B cell (primary cell): ENCODE measurements around the gene ARID3C. TPM values are rescaled to one million over a fixed set of nuclear protein-coding genes. Genes with fewer than 3 reads are reported as not detected.

ENCODE experiments used
- ATAC-seq: fragments of 200-7000 bp; cut with Tn5 transposase; one replicate; pipeline ENCODE4 v1.10.0; 2021; ENCODE audit warnings: low read depth, mild to moderate bottlenecking, moderate number of reproducible peaks, moderate library complexity
- CTCF ChIA-PET: fragments of 350-600 bp; sonication (Branson Sonifier 250); formaldehyde crosslinking; loops from one replicate; lab custom pipeline; 2021; ENCODE audit warnings: antibody characterized with exemption, inconsistent platforms; lab: Charles Lee
- POLR2A ChIA-PET: fragments of 350-600 bp; sonication (Branson Sonifier 250); formaldehyde crosslinking; loops from one replicate; lab custom pipeline; 2021; ENCODE audit warnings: antibody characterized with exemption; lab: Charles Lee
- DNase-seq: peaks from one replicate; pipeline ENCODE4 v3.0.0; 2013
- H2AFZ ChIP-seq: 2 replicates; pipeline ENCODE4 v1.6.1; 2012; ENCODE audit warnings: mild to moderate bottlenecking, low read depth, low read length; ENCODE audit not compliant: insufficient read depth, poor library complexity, severe bottlenecking
- H3K27ac ChIP-seq, 2 donors: 1 replicate in 1 of 2; 2 replicates in 1 of 2; pipeline ENCODE4 v1.5.1; 2012 to 2013; ENCODE audit warnings: low read length in 2 of 2, mild to moderate bottlenecking in 2 of 2, moderate library complexity in 1 of 2
- H3K27me3 ChIP-seq, 4 experiments: fragments of 200-600 bp in 1 of 4; sonication (generic) in 1 of 4; replicated peaks in 1 of 4; 1 replicate in 2 of 4; 2 replicates in 2 of 4; pipeline versions ENCODE4 v1.6.1 to v1.7.0; 2013 to 2016; ENCODE audit warnings: low read length in 3 of 4, mild to moderate bottlenecking in 2 of 4, mixed read lengths in 1 of 4, moderate library complexity in 1 of 4; ENCODE audit not compliant: insufficient read depth in 4 of 4, control insufficient read depth in 3 of 4; ENCODE audit errors: control extremely low read depth in 1 of 4
- H3K36me3 ChIP-seq, 2 experiments: replicated peaks in 1 of 2; 1 replicate in 1 of 2; 2 replicates in 1 of 2; pipeline versions ENCODE4 v1.6.1 to v1.7.1; 2013; ENCODE audit warnings: low read length in 1 of 2; ENCODE audit not compliant: insufficient read depth in 2 of 2, control insufficient read depth in 1 of 2; ENCODE audit errors: control extremely low read depth in 1 of 2, extremely low read depth in 1 of 2
- H3K4me1 ChIP-seq, 2 donors: fragments of 200-600 bp in 1 of 2; sonication (generic) in 1 of 2; 1 replicate in 1 of 2; 2 replicates in 1 of 2; pipeline versions ENCODE4 v1.5.1 to v1.6.1; 2013 to 2017; ENCODE audit warnings: low read length in 2 of 2; ENCODE audit not compliant: control insufficient read depth in 2 of 2, insufficient read depth in 2 of 2
- H3K4me2 ChIP-seq: replicated peaks from 2 replicates; pipeline ENCODE3; 2012; ENCODE audit warnings: mild to moderate bottlenecking, low read depth, low read length; ENCODE audit not compliant: poor library complexity, severe bottlenecking
- H3K4me3 ChIP-seq, 5 experiments: fragments of 200-600 bp in 1 of 5; sonication (generic) in 1 of 5; 1 replicate in 3 of 5; 2 replicates in 2 of 5; pipeline versions ENCODE4 v1.5.1 to v1.7.0; 2011 to 2016; ENCODE audit warnings: low read length in 4 of 5, mild to moderate bottlenecking in 4 of 5, low read depth in 2 of 5, control low read depth in 1 of 5, moderate library complexity in 1 of 5; ENCODE audit not compliant: insufficient read depth in 1 of 5; ENCODE audit errors: control extremely low read depth in 1 of 5, extremely low read depth in 1 of 5
- H3K79me2 ChIP-seq: fragments of 200-600 bp; sonication (generic); one replicate; pipeline ENCODE4 v1.6.0; 2016; ENCODE audit warnings: low read length; ENCODE audit not compliant: control insufficient read depth, insufficient read depth
- H3K9ac ChIP-seq: fragments of 200-600 bp; sonication (generic); 2 replicates; pipeline ENCODE4 v1.6.1; 2017; ENCODE audit warnings: mild to moderate bottlenecking, low read length, moderate library complexity
- H3K9me3 ChIP-seq, 3 donors: one replicate each; pipeline versions ENCODE4 v1.6.1 to v1.7.1; 2013; ENCODE audit warnings: low read length in 2 of 3; ENCODE audit not compliant: control insufficient read depth in 2 of 3, insufficient read depth in 1 of 3; ENCODE audit errors: control extremely low read depth in 1 of 3
- H4K20me1 ChIP-seq: 2 replicates; pipeline ENCODE4 v1.6.0; 2012; ENCODE audit warnings: mild to moderate bottlenecking, low read length; ENCODE audit not compliant: insufficient read depth, control insufficient read depth, poor library complexity, severe bottlenecking
- H3K27ac Mint-ChIP-seq: one replicate; pipeline ENCODE4 v1.8.0; 2021; ENCODE audit warnings: mixed read lengths
- H3K27me3 Mint-ChIP-seq: one replicate; pipeline ENCODE4 v1.8.0; 2021; ENCODE audit warnings: mixed read lengths
- H3K4me1 Mint-ChIP-seq: one replicate; pipeline ENCODE4 v1.8.0; 2021; ENCODE audit warnings: mixed read lengths
- H3K4me3 Mint-ChIP-seq: one replicate; pipeline ENCODE4 v1.8.0; 2021; ENCODE audit warnings: mixed read lengths
- H3K9me3 Mint-ChIP-seq: one replicate; pipeline ENCODE4 v1.8.0; 2022; ENCODE audit warnings: mixed read lengths; ENCODE audit not compliant: insufficient read depth
- CTCF ChIP-seq: fragments of 200-600 bp; IDR thresholded peaks from one replicate; pipeline ENCODE4 v1.8.0; 2022; ENCODE audit warnings: antibody characterized with exemption, mild to moderate bottlenecking
- EZH2 ChIP-seq: IDR thresholded peaks from 2 replicates; pipeline ENCODE4 v1.6.1; 2012; ENCODE audit warnings: borderline replicate concordance, low read depth, mild to moderate bottlenecking, moderate library complexity, low read length; ENCODE audit not compliant: insufficient read depth, poor library complexity, severe bottlenecking
- WGBS: methylation state at CpG from one replicate; pipeline ENCODE4 v1.1.5; 2013; ENCODE audit warnings: missing lambda C conversion rate; ENCODE audit not compliant: insufficient coverage; 5-methylcytosine and 5-hydroxymethylcytosine counted together
- intact Hi-C: fragments of 100-400 bp; cut with micrococcal nuclease; formaldehyde crosslinking; loops from one replicate; pipeline ENCODE4 v1.10.0; 2022
- polyA plus RNA-seq: library from polyadenylated mRNA; depleted of rRNA; stranded (reverse); fragments of >200 nt; gene quantifications from 2 replicates; pipeline ENCODE4 v1.2.3, GENCODE V29; 2012
- total RNA-seq, 2 donors: library from RNA; stranded (reverse); fragments of 120-200 nt in 1 of 2; gene quantifications; 1 replicate in 1 of 2; 2 replicates in 1 of 2; pipeline versions ENCODE4 v1.2.3 to v1.2.4, GENCODE V29; 2013 to 2022

The ARID3C gene
- total and polyA plus RNA-seq, 2 donors (not counting 1 experiment from before 2014, with no cell fraction given), result not detected

- 13% methylated on average over 3 of the region's 17 CpGs for WGBS
- intact Hi-C loops, result no loop called here
- no peak overlapping the region for H3K4me3 ChIP-seq
- H3K4me3 Mint-ChIP-seq, result no peak overlapping the region
- TF ChIP-seq EZH2 (no peak), CTCF (no peak)
- H3K27me3 Mint-ChIP-seq, result peaks cover 81% of the 10 kb centered on the region
- H3K9me3 Mint-ChIP-seq, result no peaks in the 10 kb centered on the region
- H4K20me1 ChIP-seq, result no peaks in the 10 kb centered on the region
- no peak overlapping the region for H3K27ac ChIP-seq
- ChIA-PET CTCF (interaction anchor here (0.8 to 1.8 kb wide), 3 partner anchors 12 to 79 kb away, joined by 3 to 5 read pairs (median 4); no protein-coding TSS in a partner anchor), POLR2A (no interaction called here)
- H3K9me3 ChIP-seq, result peaks cover 0 to 12% (median 0%) of the 10 kb centered on the region in 3 donors
- no peaks in the 10 kb centered on the region for H3K79me2 ChIP-seq
- no peaks in the 10 kb centered on the region for H3K36me3 ChIP-seq
- DNase-seq (no peak), ATAC-seq (no peak)
- H3K4me1 Mint-ChIP-seq, result peaks cover 12% of the 10 kb centered on the region
- H3K4me2 ChIP-seq, result no peak overlapping the region
- H3K27me3 ChIP-seq, result peaks cover 0 to 85% (median 32%) of the 10 kb centered on the region in 4 experiments
- H2AFZ ChIP-seq, result no peak overlapping the region
- no peak overlapping the region for H3K9ac ChIP-seq
- no peak overlapping the region for H3K27ac Mint-ChIP-seq
- H3K4me1 ChIP-seq, result peaks cover 7 to 15% of the 10 kb centered on the region in 2 donors
These were observed 49.6 kb downstream of the ARID3C start for GRCh38 chr9:34579104-34579807.
